Upper lobe of left lung (tissue), 6 donors: ENCODE results near the gene LAMB4. TPM values are rescaled to one million over a fixed set of nuclear protein-coding genes. Genes with fewer than 3 reads are reported as not detected.

Source experiments
- ATAC-seq, 2 donors: fragments of 200-7000 bp; cut with Tn5 transposase; one replicate each; pipeline ENCODE4 v1.9.1; 2022; ENCODE audit warnings: mild to moderate bottlenecking in 2 of 2, moderate library complexity in 2 of 2; ENCODE audit not compliant: low FRiP score in 2 of 2
- DNase-seq, 2 donors: peaks; one replicate each; pipeline ENCODE4 v3.0.0-alpha.2; 2019 to 2020
- H3K27ac ChIP-seq, 4 donors: fragments of 200-600 bp; sonication (generic); one replicate each; pipeline ENCODE4 v1.5.1; 2016 to 2019
- H3K27me3 ChIP-seq, 4 donors: fragments of 200-600 bp; sonication (generic); one replicate each; pipeline ENCODE4 v1.5.1; 2017 to 2019
- H3K36me3 ChIP-seq, 4 donors: fragments of 200-600 bp; sonication (generic); one replicate each; pipeline ENCODE4 v1.5.1; 2016 to 2019
- H3K4me1 ChIP-seq, 4 donors: fragments of 200-600 bp; sonication (generic); one replicate each; pipeline ENCODE4 v1.5.1; 2018 to 2019
- H3K4me3 ChIP-seq, 4 donors: fragments of 200-600 bp; sonication (generic); one replicate each; pipeline ENCODE4 v1.5.1; 2017 to 2019; ENCODE audit warnings: mild to moderate bottlenecking in 2 of 4, moderate library complexity in 1 of 4
- H3K9me3 ChIP-seq, 4 donors: fragments of 200-600 bp; sonication (generic); one replicate each; pipeline ENCODE4 v1.5.1; 2018 to 2019
- EP300 ChIP-seq, 4 donors: sonication (generic); formaldehyde crosslinking; IDR thresholded peaks; one replicate each; pipeline ENCODE4 v1.5.1; 2017; ENCODE audit warnings: antibody characterized with exemption in 4 of 4, control low read depth in 2 of 4
- POLR2A ChIP-seq, 4 donors: fragments of 450-650 bp; IDR thresholded peaks; one replicate each; pipeline ENCODE4 v1.5.1; 2016 to 2017; ENCODE audit warnings: antibody characterized with exemption in 4 of 4, mild to moderate bottlenecking in 2 of 4
- POLR2AphosphoS5 ChIP-seq, 2 donors: sonication (generic); formaldehyde crosslinking; IDR thresholded peaks; one replicate each; pipeline ENCODE4 v1.5.1; 2017; ENCODE audit warnings: antibody characterized with exemption in 2 of 2
- WGBS, 2 donors: methylation state at CpG; one replicate each; pipeline ENCODE4 v1.1.5; 2017 to 2018; 5-methylcytosine and 5-hydroxymethylcytosine counted together
- total RNA-seq, 6 donors: library from RNA; depleted of rRNA in 4 of 6; stranded (reverse); fragments of >200 nt in 4 of 6; gene quantifications; one replicate each; pipeline versions ENCODE4 v1.1.0 to v1.2.1, GENCODE V29; 2016 to 2021
- TF ChIP-seq, protein P1 (sequence below), 6 experiments: fragments of 450-650 bp in 4 of 6; fragments of 200-600 bp in 2 of 6; sonication (generic) in 2 of 6; IDR thresholded peaks; one replicate each; pipeline ENCODE4 v1.5.1; 2016 to 2019; ENCODE audit warnings: antibody characterized with exemption in 6 of 6
- donor health status: DM: no; HTN: no; CAD: no; lungs with moderate emphysema.
- donor health status: DM: no; HTN: yes; CAD: no; lungs with severe emphysema.

Gene LAMB4
- total RNA-seq, 6 donors from 2014 or later: 0.10 to 18.9 (median 0.47) TPM; not detected in 2

DNA sequence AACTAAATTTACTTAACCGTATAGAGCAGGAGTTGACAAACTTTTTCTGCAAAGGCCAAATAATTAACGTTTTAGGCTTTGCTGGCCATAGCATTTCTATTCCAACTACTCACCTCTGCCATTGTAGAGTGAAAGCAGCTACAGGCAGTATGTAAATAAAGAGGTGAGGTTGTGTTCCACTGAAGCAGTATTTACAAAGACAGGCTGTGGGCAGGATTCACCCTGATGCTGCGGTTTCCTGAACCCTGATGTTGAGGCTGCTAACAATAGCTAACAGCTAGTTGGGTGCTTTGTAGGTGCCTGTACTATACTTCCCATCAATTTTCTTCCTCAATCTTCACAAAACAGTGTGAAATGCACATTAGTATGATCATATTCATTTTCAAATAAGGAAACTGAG lies 80.2 kb downstream of the LAMB4 start:
- no peaks in the 10 kb centered on the region for H3K9me3 ChIP-seq
- ATAC-seq: no peak
- H3K4me1 ChIP-seq: no peaks in the 10 kb centered on the region
- H3K4me3 ChIP-seq: no peak overlapping the region
- TF ChIP-seq, protein P1, sequence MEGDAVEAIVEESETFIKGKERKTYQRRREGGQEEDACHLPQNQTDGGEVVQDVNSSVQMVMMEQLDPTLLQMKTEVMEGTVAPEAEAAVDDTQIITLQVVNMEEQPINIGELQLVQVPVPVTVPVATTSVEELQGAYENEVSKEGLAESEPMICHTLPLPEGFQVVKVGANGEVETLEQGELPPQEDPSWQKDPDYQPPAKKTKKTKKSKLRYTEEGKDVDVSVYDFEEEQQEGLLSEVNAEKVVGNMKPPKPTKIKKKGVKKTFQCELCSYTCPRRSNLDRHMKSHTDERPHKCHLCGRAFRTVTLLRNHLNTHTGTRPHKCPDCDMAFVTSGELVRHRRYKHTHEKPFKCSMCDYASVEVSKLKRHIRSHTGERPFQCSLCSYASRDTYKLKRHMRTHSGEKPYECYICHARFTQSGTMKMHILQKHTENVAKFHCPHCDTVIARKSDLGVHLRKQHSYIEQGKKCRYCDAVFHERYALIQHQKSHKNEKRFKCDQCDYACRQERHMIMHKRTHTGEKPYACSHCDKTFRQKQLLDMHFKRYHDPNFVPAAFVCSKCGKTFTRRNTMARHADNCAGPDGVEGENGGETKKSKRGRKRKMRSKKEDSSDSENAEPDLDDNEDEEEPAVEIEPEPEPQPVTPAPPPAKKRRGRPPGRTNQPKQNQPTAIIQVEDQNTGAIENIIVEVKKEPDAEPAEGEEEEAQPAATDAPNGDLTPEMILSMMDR (IDR thresholded peaks at IDR 0.05): no peak
- TF ChIP-seq POLR2AphosphoS5 (IDR thresholded peaks at IDR 0.05): no peak
- TF ChIP-seq POLR2A (IDR thresholded peaks at IDR 0.05): no peak
- no peak for TF ChIP-seq EP300 (IDR thresholded peaks at IDR 0.05)
- H3K27ac ChIP-seq: no peak overlapping the region
- no peaks in the 10 kb centered on the region for H3K36me3 ChIP-seq
- whole genome bisulfite sequencing, 2 donors: 91 to 94% methylated on average over 3 of the region's 3 CpGs
- DNase-seq: no peak
- H3K27me3 ChIP-seq: no peaks in the 10 kb centered on the region

DNA sequence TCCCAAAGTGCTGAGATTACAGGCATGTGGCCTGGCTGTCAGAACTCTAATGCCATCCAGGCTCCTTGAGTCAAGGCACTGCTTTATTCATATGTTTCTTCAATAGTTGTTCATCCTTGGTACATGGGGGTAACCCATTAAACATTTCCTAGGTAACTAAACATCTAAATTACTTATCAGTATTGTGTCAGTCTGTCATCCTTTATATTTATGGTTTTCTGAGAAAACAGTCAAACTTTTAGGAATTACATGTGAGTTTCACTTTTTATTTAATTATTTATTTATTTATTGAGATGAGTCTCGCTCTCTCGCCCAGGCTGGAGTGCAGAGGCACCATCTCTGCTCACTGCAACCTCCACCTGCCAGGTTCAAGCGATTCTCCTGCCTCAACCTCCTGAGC lies 81.7 kb downstream of the LAMB4 start:
- 98 to 99% methylated on average over 3 of the region's 3 CpGs for WGBS, 2 donors
- no peak for TF ChIP-seq POLR2AphosphoS5 (IDR thresholded peaks at IDR 0.05)
- TF ChIP-seq POLR2A (IDR thresholded peaks at IDR 0.05): no peak
- TF ChIP-seq EP300 (IDR thresholded peaks at IDR 0.05): no peak
- TF ChIP-seq, protein P1 (IDR thresholded peaks at IDR 0.05): no peak

DNA sequence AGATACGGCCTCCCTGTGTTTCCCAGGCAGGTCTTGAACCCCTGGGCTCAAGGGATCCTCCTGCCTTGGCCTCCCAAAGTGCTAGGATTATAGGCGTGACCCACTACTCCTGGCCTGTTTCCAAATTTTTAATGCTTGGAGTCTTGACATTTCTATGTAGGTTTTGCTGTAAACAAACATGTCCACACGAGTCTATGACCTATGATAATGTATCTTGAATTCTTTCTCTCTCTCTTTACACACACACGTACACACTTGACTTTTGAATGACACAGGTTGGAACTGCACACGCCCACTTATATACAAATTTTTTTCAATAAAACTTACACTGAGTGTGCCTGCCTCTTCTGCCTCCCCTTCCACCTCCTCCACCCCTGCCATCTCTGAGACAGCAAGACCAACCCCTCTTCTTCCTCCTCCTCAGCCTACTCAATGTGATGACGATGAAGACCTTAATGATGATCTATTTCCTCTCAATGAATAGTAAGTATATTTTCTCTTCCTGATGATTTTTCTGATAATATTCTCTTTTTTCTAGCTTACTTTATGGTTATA lies 83.1 kb downstream of the LAMB4 start:
- Histone ChIP-seq H3K27me3 (no peaks in the 10 kb centered on the region), H3K36me3 (no peaks in the 10 kb centered on the region), H3K4me3 (no peak overlapping the region), H3K4me1 (no peaks in the 10 kb centered on the region), H3K9me3 (no peaks in the 10 kb centered on the region), H3K27ac (no peak overlapping the region)
- WGBS, 2 donors: 82 to 84% methylated on average over 6 of the region's 6 CpGs
- ATAC-seq (no peak), DNase-seq (no peak)
- TF ChIP-seq, protein P1 (IDR thresholded peaks at IDR 0.05): no peak
- TF ChIP-seq POLR2AphosphoS5 (IDR thresholded peaks at IDR 0.05): no peak
- no peak for TF ChIP-seq POLR2A (IDR thresholded peaks at IDR 0.05)
- TF ChIP-seq EP300 (IDR thresholded peaks at IDR 0.05): no peak

More for the DNA sequence above, 81.7 kb downstream of the LAMB4 start:
- Histone ChIP-seq H3K27me3 (no peaks in the 10 kb centered on the region), H3K9me3 (no peaks in the 10 kb centered on the region), H3K4me1 (no peaks in the 10 kb centered on the region), H3K4me3 (no peak overlapping the region), H3K27ac (no peak overlapping the region), H3K36me3 (no peaks in the 10 kb centered on the region)
- DNase-seq (no peak), ATAC-seq (no peak)

DNA sequence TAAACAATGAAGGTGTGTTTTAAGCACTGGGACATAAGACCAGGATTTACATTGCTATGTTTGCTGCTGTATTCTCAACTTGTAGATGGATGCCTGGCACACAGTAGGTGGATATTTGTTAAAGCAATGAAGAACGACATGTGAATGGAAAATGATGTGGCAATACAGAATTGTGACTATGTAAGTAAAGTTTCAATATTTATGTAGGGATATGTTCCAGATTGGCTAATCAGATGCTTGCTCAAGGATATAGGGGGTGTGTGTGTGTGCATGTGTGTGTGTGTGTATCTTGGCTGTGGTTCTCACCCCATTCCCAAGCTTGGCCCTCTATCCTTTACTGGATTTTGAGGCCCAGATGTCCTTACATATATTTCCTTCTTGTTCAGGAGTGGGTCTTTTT lies 84.5 kb downstream of the LAMB4 start:
- 44 to 58% methylated on average over 1 of the region's 1 CpG for WGBS, 2 donors
- TF ChIP-seq, protein P1 (IDR thresholded peaks at IDR 0.05): no peak
- TF ChIP-seq POLR2A (IDR thresholded peaks at IDR 0.05): no peak
- TF ChIP-seq EP300 (IDR thresholded peaks at IDR 0.05): no peak
- no peak for TF ChIP-seq POLR2AphosphoS5 (IDR thresholded peaks at IDR 0.05)
- H3K27me3 ChIP-seq: no peaks in the 10 kb centered on the region
- H3K27ac ChIP-seq: no peak overlapping the region
- H3K36me3 ChIP-seq: no peaks in the 10 kb centered on the region
- H3K4me1 ChIP-seq: no peaks in the 10 kb centered on the region
- no peaks in the 10 kb centered on the region for H3K9me3 ChIP-seq
- DNase-seq (no peak), ATAC-seq (no peak)
- no peak overlapping the region for H3K4me3 ChIP-seq

DNA sequence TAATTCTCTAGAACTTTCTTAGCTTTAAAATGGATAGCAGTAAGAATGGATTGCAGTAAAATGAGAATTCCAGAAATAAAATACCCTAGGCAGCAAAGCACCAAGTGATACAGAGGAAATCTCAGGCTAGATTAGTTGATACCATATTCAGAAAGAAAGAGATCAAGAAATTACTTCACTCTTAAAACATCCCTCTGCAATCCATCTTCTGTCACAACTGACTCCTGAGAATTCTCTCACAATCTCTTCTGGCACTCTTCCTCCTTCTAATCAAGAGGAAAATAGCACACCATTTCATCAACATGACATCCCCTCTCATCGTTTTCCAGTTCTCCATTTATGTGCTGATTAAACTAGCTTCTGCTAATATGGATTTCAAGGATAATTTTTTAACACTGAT lies 85.0 kb downstream of the LAMB4 start:
- no peaks in the 10 kb centered on the region for H3K4me1 ChIP-seq
- no peaks in the 10 kb centered on the region for H3K9me3 ChIP-seq
- ATAC-seq (peak in 1 of 2 donors; percentile 89), DNase-seq (no peak)
- no peak overlapping the region for H3K27ac ChIP-seq
- no peak for TF ChIP-seq EP300 (IDR thresholded peaks at IDR 0.05)
- TF ChIP-seq, protein P1 (IDR thresholded peaks at IDR 0.05): no peak
- no peak for TF ChIP-seq POLR2AphosphoS5 (IDR thresholded peaks at IDR 0.05)
- H3K4me3 ChIP-seq: no peak overlapping the region
- H3K27me3 ChIP-seq: no peaks in the 10 kb centered on the region
- H3K36me3 ChIP-seq: no peaks in the 10 kb centered on the region
- 0% methylated on average over 1 of the region's 1 CpG for WGBS, 2 donors
